HAP-1 (cell line): ENCODE results near the gene RTL1.

Experiments
- DNase-seq, 2 experiments: peaks; one replicate each; pipeline ENCODE4 v3.0.0-alpha.2; 2016 to 2020; ENCODE audit warnings: low spot score in 2 of 2
- H3K27me3 ChIP-seq: fragments of 250-450 bp; sonication (Bioruptor Pico); 2 replicates; pipeline ENCODE4 v1.5.1; 2020; ENCODE audit warnings: low read depth, mild to moderate bottlenecking, moderate library complexity
- H3K36me3 ChIP-seq: fragments of 250-450 bp; sonication (Bioruptor Pico); replicated peaks from 2 replicates; pipeline ENCODE4 v1.5.1; 2020; ENCODE audit warnings: mild to moderate bottlenecking
- H3K4me1 ChIP-seq: fragments of 250-450 bp; sonication (Bioruptor Pico); 2 replicates; pipeline ENCODE4 v1.5.1; 2020; ENCODE audit warnings: mild to moderate bottlenecking
- H3K4me3 ChIP-seq: fragments of 250-450 bp; sonication (Bioruptor Pico); 2 replicates; pipeline ENCODE4 v1.5.1; 2020; ENCODE audit warnings: mild to moderate bottlenecking, moderate library complexity
- H3K9me3 ChIP-seq: fragments of 250-450 bp; sonication (Bioruptor Pico); 2 replicates; pipeline ENCODE4 v1.5.1; 2020; ENCODE audit warnings: mild to moderate bottlenecking, moderate library complexity
- in situ Hi-C: fragments of 300-500 bp; cut with MboI; formaldehyde crosslinking; loops from 3 replicates; pipeline ENCODE4 v1.14.3; 2020; ENCODE audit warnings: low sequenced_read_pairs, inconsistent platforms, mixed read lengths

RTL1 gene

DNA sequence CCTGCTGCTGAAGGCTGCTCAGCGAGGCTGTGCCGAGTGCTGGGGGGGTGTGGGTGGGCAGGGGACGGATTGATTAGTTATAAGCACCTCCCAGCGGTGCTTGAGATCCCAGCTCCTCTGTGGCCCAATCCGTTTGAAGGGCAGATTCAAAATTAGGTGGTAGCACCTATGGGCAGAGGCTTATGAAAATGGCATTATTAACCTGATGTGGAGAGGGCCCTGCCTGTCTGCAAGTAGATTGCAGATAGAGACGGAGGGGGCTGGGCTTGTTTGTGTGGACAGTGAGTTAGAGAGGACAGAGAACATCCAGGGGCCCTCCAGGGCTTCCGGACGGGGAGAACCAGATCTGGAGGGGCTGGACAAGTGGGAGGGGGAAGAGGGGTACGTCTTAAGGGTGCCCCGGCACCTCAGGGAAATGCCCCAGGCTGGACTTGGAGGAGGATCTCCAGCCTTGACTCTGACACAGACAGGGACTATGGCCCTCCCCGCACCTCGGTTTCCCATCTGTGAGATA is at the start of gene RTL1:
TSS of gene RTL1 (minus strand) at position 51 of the 514 bp plus-strand sequence. CDS start 18,934 bp downstream, outside the sequence.
- Histone ChIP-seq H3K36me3 (no peaks in the 10 kb centered on the region), H3K9me3 (no peaks in the 10 kb centered on the region), H3K27me3 (peaks cover 16% of the 10 kb centered on the region), H3K4me3 (no peak within 1 kb of the TSS), H3K4me1 (peaks cover 18% of the 10 kb centered on the region)
- in situ Hi-C loops, result loop anchor here (10.0 kb wide), 1 partner anchor 721 kb away; no protein-coding TSS in a partner anchor
- DNase-seq, result no peak

GRCh38 chr14:100950024-100950423 is 46.5 kb upstream of the RTL1 start:
- no peaks in the 10 kb centered on the region for H3K9me3 ChIP-seq
- H3K4me1 ChIP-seq, result no peaks in the 10 kb centered on the region
- no peak overlapping the region for H3K4me3 ChIP-seq
- in situ Hi-C loops, result no loop called here
- no peaks in the 10 kb centered on the region for H3K36me3 ChIP-seq
- H3K27me3 ChIP-seq, result no peaks in the 10 kb centered on the region
- DNase-seq, result no peak

DNA sequence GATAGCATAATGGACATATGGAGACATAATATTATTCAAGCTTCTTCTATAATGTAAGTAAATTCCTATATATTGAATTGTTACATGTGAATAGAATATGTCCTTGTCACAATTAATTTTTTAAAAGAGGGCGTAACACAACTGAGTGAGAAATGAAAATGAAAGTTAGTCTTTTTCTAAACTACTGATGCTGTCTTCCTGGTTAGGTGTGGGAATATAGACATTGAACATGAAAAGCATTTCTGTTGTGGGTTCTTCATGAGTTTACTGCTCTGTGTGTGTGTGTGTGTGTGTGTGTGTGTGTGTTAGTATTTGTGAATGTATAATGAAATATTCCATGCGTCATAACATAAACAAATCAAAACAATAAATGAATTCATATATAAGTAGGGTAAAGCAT is 40.5 kb upstream of the RTL1 start:
- no peaks in the 10 kb centered on the region for H3K9me3 ChIP-seq
- in situ Hi-C loops, result no loop called here
- DNase-seq, result no peak
- no peaks in the 10 kb centered on the region for H3K27me3 ChIP-seq
- no peak overlapping the region for H3K4me3 ChIP-seq
- H3K4me1 ChIP-seq, result no peaks in the 10 kb centered on the region
- no peaks in the 10 kb centered on the region for H3K36me3 ChIP-seq

GRCh38 chr14:100930270-100930669 is 26.7 kb upstream of the RTL1 start:
- no peak for DNase-seq
- H3K4me1 ChIP-seq, result no peaks in the 10 kb centered on the region
- no peak overlapping the region for H3K4me3 ChIP-seq
- no peaks in the 10 kb centered on the region for H3K9me3 ChIP-seq
- in situ Hi-C loops, result no loop called here
- H3K27me3 ChIP-seq, result no peaks in the 10 kb centered on the region
- no peaks in the 10 kb centered on the region for H3K36me3 ChIP-seq

GRCh38 chr14:100915560-100915959 is 12.0 kb upstream of the RTL1 start:
- Histone ChIP-seq H3K9me3 (no peaks in the 10 kb centered on the region), H3K4me1 (no peaks in the 10 kb centered on the region), H3K27me3 (0 out of 2 replicates have a peak, but pooled peaks cover 2% of the 10 kb centered on the region), H3K4me3 (no peak overlapping the region), H3K36me3 (no peaks in the 10 kb centered on the region)
- in situ Hi-C loops, result loop anchor here (10.0 kb wide), 1 partner anchor 319 kb away; no protein-coding TSS in a partner anchor
- DNase-seq, result no peak

DNA sequence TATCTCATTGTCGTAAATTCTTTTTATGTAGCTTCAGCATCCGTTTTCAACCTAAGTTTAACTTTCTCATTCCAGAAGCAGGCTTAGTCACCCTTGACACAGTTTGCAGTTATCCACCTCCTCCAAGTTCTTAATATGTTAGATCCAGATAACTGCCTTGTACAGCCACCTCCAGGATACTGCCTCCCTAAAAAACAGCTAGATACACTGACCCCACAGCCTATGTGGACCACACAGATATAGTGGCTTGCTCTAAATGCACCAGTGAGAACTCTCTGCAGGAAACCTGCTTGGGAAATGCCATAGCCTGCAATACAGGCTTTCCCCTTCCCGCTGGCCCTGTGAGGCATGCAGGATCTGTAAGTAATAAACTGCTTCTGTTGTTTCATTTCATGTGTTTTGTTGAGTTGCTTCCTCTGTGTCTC is 11.1 kb upstream of the RTL1 start:
- Histone ChIP-seq H3K27me3 (0 out of 2 replicates have a peak, but pooled peaks cover 2% of the 10 kb centered on the region), H3K36me3 (no peaks in the 10 kb centered on the region), H3K9me3 (no peaks in the 10 kb centered on the region), H3K4me1 (no peaks in the 10 kb centered on the region), H3K4me3 (no peak overlapping the region)
- no peak for DNase-seq
- in situ Hi-C loops, result loop anchor here (10.0 kb wide), 1 partner anchor 320 kb away; no protein-coding TSS in a partner anchor

- Histone ChIP-seq H3K4me3 (no peak overlapping the region), H3K4me1 (no peaks in the 10 kb centered on the region), H3K27me3 (peaks cover under 1% of the 10 kb centered on the region; the same call in 1 of the 2 replicates), H3K36me3 (no peaks in the 10 kb centered on the region), H3K9me3 (no peaks in the 10 kb centered on the region)
- DNase-seq, result no peak
- in situ Hi-C loops, result loop anchor here (10.0 kb wide), 1 partner anchor 323 kb away; no protein-coding TSS in a partner anchor
These were observed 8.3 kb upstream of the RTL1 start for GRCh38 chr14:100911665-100912316.

DNA sequence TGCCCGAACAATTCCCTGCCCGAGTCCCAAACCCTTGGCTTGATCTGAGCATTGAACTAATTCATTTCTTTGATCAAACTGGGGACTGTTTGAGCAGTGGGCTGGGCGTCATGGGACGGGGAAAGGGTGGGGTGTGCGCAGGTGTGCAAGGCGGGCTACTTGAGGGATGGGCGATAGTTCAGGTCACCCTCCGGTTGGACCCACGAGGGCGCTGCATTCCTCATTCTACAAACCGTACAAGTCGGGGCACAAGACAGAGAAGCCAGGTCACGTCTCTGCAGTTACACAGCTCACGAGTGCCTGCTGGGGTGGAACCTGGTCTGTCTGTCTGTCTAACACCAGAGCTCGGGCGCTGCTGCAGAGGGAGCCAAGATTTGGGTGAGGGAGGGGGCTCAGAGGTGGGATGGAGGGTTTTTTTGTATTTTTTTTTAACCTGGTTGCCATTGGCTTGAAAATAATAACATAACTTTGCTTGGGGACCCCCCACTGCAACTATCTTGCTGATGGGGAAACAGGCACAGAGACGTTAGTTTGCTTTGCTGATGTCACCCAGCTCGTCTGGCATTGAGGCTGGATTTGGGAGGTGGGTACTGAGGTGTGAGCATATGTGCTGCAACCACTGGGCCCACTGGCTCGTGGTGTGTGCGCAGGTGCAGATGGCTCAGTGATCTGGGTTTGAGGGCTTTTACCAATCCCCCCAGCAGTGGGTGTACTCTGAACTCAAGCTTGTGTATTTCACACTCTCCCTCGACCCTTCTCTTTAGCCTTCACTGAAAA is 7.6 kb upstream of the RTL1 start:
- Histone ChIP-seq H3K27me3 (peaks cover 6% of the 10 kb centered on the region; the same call in 1 of the 2 replicates), H3K36me3 (no peaks in the 10 kb centered on the region), H3K9me3 (no peaks in the 10 kb centered on the region), H3K4me3 (no peak overlapping the region), H3K4me1 (no peaks in the 10 kb centered on the region)
- in situ Hi-C loops, result loop anchor here (10.0 kb wide), 1 partner anchor 324 kb away; no protein-coding TSS in a partner anchor
- no peak for DNase-seq

GRCh38 chr14:100909439-100909838 is 5.9 kb upstream of the RTL1 start:
- no peak for DNase-seq
- in situ Hi-C loops, result loop anchor here (10.0 kb wide), 1 partner anchor 715 kb away; no protein-coding TSS in a partner anchor
- no peaks in the 10 kb centered on the region for H3K9me3 ChIP-seq
- H3K4me3 ChIP-seq, result no peak overlapping the region
- H3K4me1 ChIP-seq, result no peaks in the 10 kb centered on the region
- H3K27me3 ChIP-seq, result peaks cover 16% of the 10 kb centered on the region
- no peaks in the 10 kb centered on the region for H3K36me3 ChIP-seq

- no peak overlapping the region for H3K4me3 ChIP-seq
- no peaks in the 10 kb centered on the region for H3K4me1 ChIP-seq
- H3K36me3 ChIP-seq, result no peaks in the 10 kb centered on the region
- in situ Hi-C loops, result loop anchor here (10.0 kb wide), 1 partner anchor 718 kb away; no protein-coding TSS in a partner anchor
- H3K9me3 ChIP-seq, result no peaks in the 10 kb centered on the region
- H3K27me3 ChIP-seq, result peaks cover 16% of the 10 kb centered on the region
- DNase-seq, result no peak
These were observed 3.7 kb upstream of the RTL1 start for GRCh38 chr14:100907240-100907639.

DNA sequence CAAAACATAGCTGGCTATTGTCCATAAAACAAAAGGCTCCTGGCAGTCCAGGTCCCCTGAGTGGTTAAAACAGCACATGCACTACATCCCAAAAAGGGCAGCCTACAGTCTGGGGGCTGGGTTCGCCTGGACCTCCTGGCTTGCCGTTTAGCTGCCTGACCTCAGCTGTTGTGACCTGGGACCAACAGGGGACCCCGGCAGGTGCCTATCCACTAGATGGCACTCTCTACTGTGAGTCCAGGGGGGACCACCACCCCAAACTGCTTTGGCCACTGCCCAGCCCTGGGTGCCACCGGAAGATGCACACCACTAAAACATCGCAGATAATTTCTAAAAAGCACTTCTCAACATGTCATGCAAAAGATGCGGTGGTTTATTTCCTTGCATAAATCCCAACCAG is 2.9 kb upstream of the RTL1 start:
- Histone ChIP-seq H3K4me3 (no peak overlapping the region), H3K4me1 (no peaks in the 10 kb centered on the region), H3K9me3 (no peaks in the 10 kb centered on the region), H3K27me3 (peaks cover 16% of the 10 kb centered on the region), H3K36me3 (no peaks in the 10 kb centered on the region)
- no peak for DNase-seq
- in situ Hi-C loops, result loop anchor here (10.0 kb wide), 1 partner anchor 718 kb away; no protein-coding TSS in a partner anchor

DNA sequence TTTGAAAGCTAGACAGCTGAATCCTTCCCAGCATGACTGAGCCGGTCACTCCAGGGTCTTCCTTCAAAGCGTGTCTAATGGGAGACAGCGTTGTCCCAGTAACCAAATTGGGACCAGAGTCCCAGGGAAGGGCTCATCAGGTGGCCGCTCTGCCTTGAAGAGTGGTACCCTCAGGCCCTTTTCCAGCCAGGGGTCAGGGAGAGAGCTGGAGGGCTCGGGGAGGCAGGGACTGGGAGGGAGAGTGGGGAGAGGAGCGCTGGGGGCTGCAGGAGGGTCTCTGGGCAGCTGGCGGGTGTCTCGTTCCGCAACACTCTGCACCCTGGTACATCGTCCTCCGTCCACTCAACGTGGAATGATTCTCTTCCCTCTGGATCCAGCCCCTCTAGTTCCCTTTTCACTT is 1.6 kb upstream of the RTL1 start:
- no peak for DNase-seq
- Histone ChIP-seq H3K36me3 (no peaks in the 10 kb centered on the region), H3K9me3 (no peaks in the 10 kb centered on the region), H3K4me1 (peaks cover 6% of the 10 kb centered on the region), H3K27me3 (peaks cover 16% of the 10 kb centered on the region), H3K4me3 (no peak overlapping the region)
- in situ Hi-C loops, result loop anchor here (10.0 kb wide), 1 partner anchor 720 kb away; no protein-coding TSS in a partner anchor

GRCh38 chr14:100904307-100905087 is 975 bp upstream of the RTL1 start:
- in situ Hi-C loops, result loop anchor here (10.0 kb wide), 1 partner anchor 720 kb away; no protein-coding TSS in a partner anchor
- H3K9me3 ChIP-seq, result no peaks in the 10 kb centered on the region
- H3K4me1 ChIP-seq, result peaks cover 12% of the 10 kb centered on the region
- peak in 1 of 2 experiments; percentile 61 for DNase-seq
- H3K27me3 ChIP-seq, result peaks cover 16% of the 10 kb centered on the region
- no peak overlapping the region for H3K4me3 ChIP-seq
- no peaks in the 10 kb centered on the region for H3K36me3 ChIP-seq
